Astrocyte of the spinal cord (primary cell): ENCODE measurements around the gene ASRGL1.
"Not testable (repeated sequence)": the region's sequence is repeated elsewhere in the genome, so short reads cannot be mapped to it uniquely, and the experiment has no call there.

ENCODE experiments used
- DNase-seq: peaks from one replicate; pipeline ENCODE4 v3.0.0; 2011; ENCODE audit warnings: low read depth, low spot score
- H3K4me3 ChIP-seq: 2 replicates; pipeline ENCODE4 v1.5.1; 2011; ENCODE audit warnings: low read depth, mild to moderate bottlenecking, low read length, moderate library complexity
- in situ Hi-C: cut with HindIII; loops from 2 replicates; pipeline ENCODE4 v1.10.0; 2017; ENCODE audit warnings: low sequenced_read_pairs
- TF ChIP-seq, protein P1 (sequence below): IDR thresholded peaks from 2 replicates; pipeline ENCODE4 v1.5.1; 2012; ENCODE audit warnings: low read depth, mild to moderate bottlenecking, low read length, inconsistent platforms

The ASRGL1 gene

GRCh38 chr11:62315431-62315830 is 21.8 kb upstream of the ASRGL1 start:
- no peak for DNase-seq
- H3K4me3 ChIP-seq: no peak overlapping the region
- TF ChIP-seq, protein P1, sequence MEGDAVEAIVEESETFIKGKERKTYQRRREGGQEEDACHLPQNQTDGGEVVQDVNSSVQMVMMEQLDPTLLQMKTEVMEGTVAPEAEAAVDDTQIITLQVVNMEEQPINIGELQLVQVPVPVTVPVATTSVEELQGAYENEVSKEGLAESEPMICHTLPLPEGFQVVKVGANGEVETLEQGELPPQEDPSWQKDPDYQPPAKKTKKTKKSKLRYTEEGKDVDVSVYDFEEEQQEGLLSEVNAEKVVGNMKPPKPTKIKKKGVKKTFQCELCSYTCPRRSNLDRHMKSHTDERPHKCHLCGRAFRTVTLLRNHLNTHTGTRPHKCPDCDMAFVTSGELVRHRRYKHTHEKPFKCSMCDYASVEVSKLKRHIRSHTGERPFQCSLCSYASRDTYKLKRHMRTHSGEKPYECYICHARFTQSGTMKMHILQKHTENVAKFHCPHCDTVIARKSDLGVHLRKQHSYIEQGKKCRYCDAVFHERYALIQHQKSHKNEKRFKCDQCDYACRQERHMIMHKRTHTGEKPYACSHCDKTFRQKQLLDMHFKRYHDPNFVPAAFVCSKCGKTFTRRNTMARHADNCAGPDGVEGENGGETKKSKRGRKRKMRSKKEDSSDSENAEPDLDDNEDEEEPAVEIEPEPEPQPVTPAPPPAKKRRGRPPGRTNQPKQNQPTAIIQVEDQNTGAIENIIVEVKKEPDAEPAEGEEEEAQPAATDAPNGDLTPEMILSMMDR: no peak
- in situ Hi-C loops: no loop called here

DNA sequence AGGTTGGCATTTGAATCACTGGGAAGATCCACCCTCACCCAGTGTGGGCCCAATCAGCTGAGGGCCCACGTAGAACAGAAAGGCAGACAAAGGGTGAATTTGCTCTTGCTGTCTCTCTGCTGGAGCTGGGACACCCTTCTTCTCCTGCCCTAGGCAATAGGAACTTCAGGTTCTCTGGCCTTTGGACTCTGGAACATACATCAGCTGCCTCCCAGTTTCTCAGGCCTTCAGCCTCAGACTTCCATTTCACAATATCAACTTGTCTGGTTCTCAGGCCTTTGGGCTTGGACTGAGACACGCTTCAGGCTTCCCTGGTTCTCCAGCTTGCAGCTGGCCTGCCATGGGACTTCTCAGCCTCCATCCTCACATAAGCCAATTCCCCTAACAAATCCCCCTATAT is 14.7 kb upstream of the ASRGL1 start:
- in situ Hi-C loops: no loop called here

GRCh38 chr11:62324731-62325556 is 12.3 kb upstream of the ASRGL1 start:
- in situ Hi-C loops: no loop called here
- DNase-seq: peak; percentile 9
- TF ChIP-seq, protein P1: peak; percentile 75
- no peak overlapping the region for H3K4me3 ChIP-seq

More for the DNA sequence above, 14.7 kb upstream of the ASRGL1 start:
- no peak for DNase-seq
- H3K4me3 ChIP-seq: no peak overlapping the region
- TF ChIP-seq, protein P1: no peak

- DNase-seq, in situ Hi-C loops, H3K4me3 ChIP-seq: not testable (repeated sequence)
These were observed 11.5 kb upstream of the ASRGL1 start for GRCh38 chr11:62325781-62326180.

GRCh38 chr11:62326719-62327118 is 10.5 kb upstream of the ASRGL1 start:
- H3K4me3 ChIP-seq, DNase-seq, in situ Hi-C loops: not testable (repeated sequence)

DNA sequence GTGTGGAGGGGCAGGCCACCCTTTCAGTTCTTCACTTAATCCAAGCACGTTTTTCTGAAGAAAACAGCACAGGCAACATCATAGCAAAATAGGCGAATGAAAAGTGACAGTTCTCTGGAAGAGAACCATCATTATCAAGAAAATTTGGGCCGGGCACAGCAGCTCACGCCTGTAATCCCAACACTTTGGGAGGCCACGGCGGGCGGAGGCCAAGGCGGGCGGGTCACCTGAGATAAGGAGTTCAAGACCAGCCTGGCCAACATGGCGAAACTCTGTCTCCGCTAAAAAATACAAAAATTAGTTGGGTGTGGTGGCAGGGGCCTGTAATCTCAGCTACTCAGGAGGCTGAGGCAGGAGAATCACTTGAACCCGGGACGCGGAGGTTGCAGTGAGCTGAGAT is 9.7 kb upstream of the ASRGL1 start:
- in situ Hi-C loops, DNase-seq, H3K4me3 ChIP-seq: not testable (repeated sequence)

DNA sequence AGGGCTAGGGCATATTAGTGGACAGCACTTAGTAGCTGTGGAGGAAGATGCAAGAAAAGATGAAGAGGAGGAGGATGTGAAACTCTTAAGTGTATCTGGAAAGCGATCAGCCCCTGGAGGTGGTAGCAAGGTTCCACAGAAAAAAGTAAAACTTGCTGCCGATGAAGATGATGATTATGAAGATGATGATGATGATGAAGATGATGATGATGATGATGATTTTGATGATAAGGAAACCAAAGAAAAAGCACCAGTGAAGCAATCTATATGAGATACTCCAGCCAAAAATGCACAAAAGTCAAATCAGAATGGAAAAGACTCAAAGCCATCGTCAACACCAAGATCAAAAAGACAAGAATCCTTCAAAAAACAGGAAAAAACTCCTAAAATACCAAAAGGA is 6.0 kb upstream of the ASRGL1 start:
- in situ Hi-C loops, DNase-seq, H3K4me3 ChIP-seq: not testable (repeated sequence)

DNA sequence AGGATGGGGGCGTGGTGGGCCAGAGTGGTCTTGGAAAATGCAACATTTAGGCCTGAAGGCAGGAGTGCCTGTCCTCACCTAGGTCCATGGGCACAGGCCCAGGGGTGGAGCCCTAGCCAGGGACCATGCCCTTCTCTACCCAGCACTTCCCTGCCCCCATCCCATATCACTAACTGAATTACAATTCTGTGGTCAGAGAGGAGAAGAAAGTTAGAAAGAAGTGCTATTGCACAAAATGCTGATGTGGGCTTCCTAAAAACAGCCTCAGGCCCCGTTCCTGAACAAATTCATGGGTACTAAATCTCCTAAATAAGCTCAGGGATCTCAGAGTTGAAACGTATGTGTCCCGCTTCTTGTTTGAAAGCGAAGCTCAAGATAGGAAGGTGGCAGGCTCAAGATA is 3.5 kb upstream of the ASRGL1 start:
- TF ChIP-seq, protein P1: no peak
- in situ Hi-C loops: no loop called here
- no peak overlapping the region for H3K4me3 ChIP-seq
- no peak for DNase-seq

DNA sequence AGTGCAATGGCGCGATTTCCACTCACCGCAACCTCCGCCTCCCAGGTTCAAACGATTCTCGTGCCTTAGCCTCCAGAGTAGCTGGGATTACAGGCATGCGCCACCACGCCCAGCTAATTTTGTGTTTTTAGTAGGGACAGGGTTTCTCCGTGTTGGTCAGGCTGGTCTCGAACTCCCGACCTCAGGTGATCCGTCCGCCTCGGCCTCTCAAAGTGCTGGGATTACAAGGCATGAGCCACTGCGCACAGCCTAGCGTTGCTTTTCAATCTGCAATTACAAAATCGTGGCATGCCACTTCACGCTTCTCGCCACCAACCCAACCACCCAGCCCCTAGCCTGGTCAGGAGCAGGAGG is 322 bp upstream of the ASRGL1 start:
- peak overlapping the region; percentile 54 for H3K4me3 ChIP-seq
- DNase-seq, in situ Hi-C loops: not testable (repeated sequence)
